Uterus (tissue), 2 donors: Measurements from ENCODE around the gene SLCO3A1.

Experiments
- POLR2A ChIP-seq, 2 donors: fragments of 450-650 bp; IDR thresholded peaks; one replicate each; pipeline ENCODE4 v1.6.1; 2016; ENCODE audit warnings: antibody characterized with exemption in 2 of 2, mild to moderate bottlenecking in 1 of 2, moderate library complexity in 1 of 2
- TF ChIP-seq, protein P1 (sequence below), 4 experiments: fragments of 200-600 bp in 2 of 4; fragments of 450-650 bp in 2 of 4; sonication (generic) in 2 of 4; IDR thresholded peaks; one replicate each; pipeline ENCODE4 v1.5.1; 2016 to 2019; ENCODE audit warnings: antibody characterized with exemption in 4 of 4, mild to moderate bottlenecking in 2 of 4, moderate library complexity in 1 of 4

DNA sequence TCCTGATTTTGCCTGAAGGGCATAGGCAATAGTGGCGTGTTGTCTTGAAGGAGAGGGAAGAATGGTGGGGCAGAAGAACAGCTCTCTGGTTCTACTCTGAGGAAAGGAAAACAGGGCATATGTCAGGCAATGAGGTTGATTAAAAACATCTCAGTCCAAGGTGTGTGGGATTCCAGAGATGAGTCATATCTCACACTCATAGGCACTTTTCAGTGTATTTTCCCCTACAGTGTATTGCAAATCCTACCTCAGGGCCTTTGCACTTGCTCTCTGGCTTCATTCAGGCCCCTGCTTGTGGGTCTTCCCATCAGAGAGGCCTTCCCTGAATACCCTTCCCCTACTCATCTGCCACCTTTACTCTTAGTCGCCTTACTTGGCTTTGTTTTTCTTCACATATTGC, 107.8 kb downstream of the SLCO3A1 start:
- TF ChIP-seq, protein P1, sequence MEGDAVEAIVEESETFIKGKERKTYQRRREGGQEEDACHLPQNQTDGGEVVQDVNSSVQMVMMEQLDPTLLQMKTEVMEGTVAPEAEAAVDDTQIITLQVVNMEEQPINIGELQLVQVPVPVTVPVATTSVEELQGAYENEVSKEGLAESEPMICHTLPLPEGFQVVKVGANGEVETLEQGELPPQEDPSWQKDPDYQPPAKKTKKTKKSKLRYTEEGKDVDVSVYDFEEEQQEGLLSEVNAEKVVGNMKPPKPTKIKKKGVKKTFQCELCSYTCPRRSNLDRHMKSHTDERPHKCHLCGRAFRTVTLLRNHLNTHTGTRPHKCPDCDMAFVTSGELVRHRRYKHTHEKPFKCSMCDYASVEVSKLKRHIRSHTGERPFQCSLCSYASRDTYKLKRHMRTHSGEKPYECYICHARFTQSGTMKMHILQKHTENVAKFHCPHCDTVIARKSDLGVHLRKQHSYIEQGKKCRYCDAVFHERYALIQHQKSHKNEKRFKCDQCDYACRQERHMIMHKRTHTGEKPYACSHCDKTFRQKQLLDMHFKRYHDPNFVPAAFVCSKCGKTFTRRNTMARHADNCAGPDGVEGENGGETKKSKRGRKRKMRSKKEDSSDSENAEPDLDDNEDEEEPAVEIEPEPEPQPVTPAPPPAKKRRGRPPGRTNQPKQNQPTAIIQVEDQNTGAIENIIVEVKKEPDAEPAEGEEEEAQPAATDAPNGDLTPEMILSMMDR (IDR thresholded peaks at IDR 0.05) = no peak
- no peak for TF ChIP-seq POLR2A (IDR thresholded peaks at IDR 0.05)
